BLaER1 treated with 17β-estradiol and CSF1 and Interleukin-3, amounts not matched to agents 10 nM and 100 nM (cell line): ENCODE results near the gene GATA1.

Experiments used
- H3K27ac ChIP-seq, 11 experiments: shearing (Covaris generic); formaldehyde crosslinking; 2 replicates each; pipeline ENCODE4 v1.8.1; 2022
- H3K27me3 ChIP-seq, 11 experiments: shearing (Covaris generic); formaldehyde crosslinking; 2 replicates each; pipeline ENCODE4 v1.8.1; 2022
- H3K36me3 ChIP-seq, 11 experiments: shearing (Covaris generic); formaldehyde crosslinking; 2 replicates each; pipeline ENCODE4 v1.8.1; 2022
- H3K4me1 ChIP-seq, 10 experiments: shearing (Covaris generic); formaldehyde crosslinking; 2 replicates each; pipeline ENCODE4 v1.8.1; 2022
- H3K4me2 ChIP-seq, 11 experiments: shearing (Covaris generic); formaldehyde crosslinking; 2 replicates each; pipeline ENCODE4 v1.8.1; 2022
- H3K4me3 ChIP-seq, 10 experiments: shearing (Covaris generic); formaldehyde crosslinking; 2 replicates each; pipeline ENCODE4 v1.8.1; 2022
- H3K9ac ChIP-seq, 11 experiments: shearing (Covaris generic); formaldehyde crosslinking; 2 replicates each; pipeline ENCODE4 v1.8.1; 2022
- H3K9me3 ChIP-seq, 11 experiments: shearing (Covaris generic); formaldehyde crosslinking; replicated peaks in 1 of 11; 2 replicates each; pipeline ENCODE4 v1.8.1; 2022
- H4K20me1 ChIP-seq, 11 experiments: shearing (Covaris generic); formaldehyde crosslinking; 2 replicates each; pipeline ENCODE4 v1.8.1; 2022
- Cebpa-rat ChIP-seq, 11 experiments: shearing (Covaris generic); IDR thresholded peaks; 2 replicates each; pipeline ENCODE4 v1.8.1; 2022

GATA1 gene

DNA sequence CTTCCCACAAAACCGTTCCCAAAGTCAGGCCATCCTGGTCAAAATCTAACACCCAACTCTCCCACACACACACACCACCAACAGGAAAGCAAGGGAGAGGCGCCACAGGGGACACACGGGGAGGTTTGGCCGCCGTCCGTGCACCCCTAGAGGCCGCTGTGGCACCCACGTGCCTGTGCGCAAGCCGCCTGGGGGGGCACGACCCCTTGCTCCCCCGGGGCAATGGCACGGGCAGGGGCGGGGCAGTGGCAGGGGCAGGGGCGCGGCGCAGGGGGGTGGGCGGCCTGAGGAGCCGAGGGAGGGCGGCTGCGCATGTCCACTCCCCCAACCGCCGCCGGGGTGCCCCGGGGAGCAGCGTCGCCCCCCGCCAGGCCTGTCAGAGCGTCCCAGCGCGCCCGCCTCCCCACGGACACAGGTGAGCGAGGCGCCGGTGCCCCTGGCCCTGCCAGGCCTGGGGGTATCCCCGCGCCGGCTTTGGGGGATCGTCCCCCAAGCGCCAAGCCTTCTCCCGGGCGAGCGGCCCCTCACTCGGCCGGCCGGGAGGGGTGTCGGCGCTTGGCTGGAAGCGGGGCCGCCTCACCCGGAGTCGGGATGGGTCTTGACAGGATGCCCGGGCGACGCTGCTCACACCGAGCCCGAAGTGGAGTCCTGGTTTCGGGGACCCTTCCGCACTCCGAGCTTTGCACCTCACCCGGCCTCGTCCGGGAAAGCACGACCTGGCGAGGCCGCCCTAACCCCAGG is 39.9 kb downstream of the GATA1 start, which contains the start of gene ERAS:
Gene ERAS, plus strand, starts transcription at position 379 of the 741 bp plus-strand sequence. CDS start 2,611 bp downstream, outside the sequence.
- Histone ChIP-seq H3K36me3 (peaks cover 0 to 36% (median 20%) of the 10 kb centered on the region in 11 experiments; a peak in 12 of 22 replicates), H3K9me3 (peaks cover 26 to 44% (median 38%) of the 10 kb centered on the region in 11 experiments; a peak in 21 of 22 replicates), H3K4me3 (no peak within 1 kb of the TSS), H3K27me3 (peaks cover 11 to 44% (median 23%) of the 10 kb centered on the region in 11 experiments; a peak in 20 of 22 replicates), H3K4me1 (no peaks in the 10 kb centered on the region), H4K20me1 (no peaks in the 10 kb centered on the region; a peak in 2 of 22 replicates), H3K4me2 (no peak within 1 kb of the TSS), H3K27ac (no peak within 1 kb of the TSS), H3K9ac (no peak within 1 kb of the TSS)
- no peak for TF ChIP-seq Cebpa-rat (IDR thresholded peaks at IDR 0.05)

DNA sequence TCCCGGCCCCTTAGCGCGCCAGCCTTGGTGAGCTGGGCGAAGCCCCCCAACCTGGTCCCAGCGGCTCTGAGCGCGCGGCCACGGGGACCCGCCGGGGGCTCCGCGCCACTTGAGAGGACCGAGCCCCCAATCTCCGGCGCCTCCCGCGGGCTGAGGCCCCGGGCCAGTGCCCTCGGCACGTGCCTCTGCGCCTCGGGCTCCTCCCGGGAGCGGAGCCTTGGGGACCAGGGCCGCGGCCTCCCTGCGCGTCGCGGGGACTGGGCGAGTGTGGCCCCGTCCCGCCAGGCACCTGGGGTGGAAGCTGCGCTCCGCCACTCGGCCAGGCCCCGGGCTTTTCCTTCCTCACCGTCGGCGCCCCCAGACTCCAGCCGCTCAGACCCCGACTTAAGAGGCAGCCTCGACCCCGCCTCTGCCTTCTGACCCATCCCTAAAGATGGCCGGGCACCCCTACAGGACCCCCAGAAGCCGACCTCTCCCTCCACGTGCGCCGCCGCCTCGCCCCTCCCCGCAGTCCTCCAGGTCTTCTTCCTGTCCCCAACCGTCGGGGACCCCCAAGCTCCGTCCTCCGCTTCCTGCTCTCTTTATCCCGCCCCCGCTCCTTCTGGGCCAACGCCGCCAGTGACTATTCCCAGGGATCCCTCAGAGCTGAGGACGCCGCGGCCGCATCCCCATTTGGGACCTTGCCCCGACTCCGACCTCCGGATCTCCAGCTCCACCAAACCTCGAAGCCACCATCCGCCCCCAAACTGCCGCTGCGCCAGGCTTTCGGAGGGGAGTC is 40.7 kb downstream of the GATA1 start:
- no peak overlapping the region for H3K9ac ChIP-seq

DNA sequence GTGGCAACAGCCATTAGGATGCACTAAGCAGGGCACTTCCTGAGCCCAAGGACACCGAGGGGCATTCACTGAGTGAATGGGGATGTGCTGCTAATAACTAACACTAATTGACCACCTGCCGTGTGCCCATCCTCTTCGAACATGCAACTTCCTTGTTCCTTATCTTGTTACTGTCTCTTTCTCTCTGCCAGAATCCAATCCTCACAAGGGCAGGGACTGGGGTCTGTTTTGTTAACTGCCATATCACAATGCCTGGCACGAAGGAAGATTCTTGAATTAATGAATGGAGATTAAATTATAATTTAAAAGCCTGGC is 41.2 kb downstream of the GATA1 start:
- peaks cover 0 to 31% (median 14%) of the 10 kb centered on the region in 11 experiments; a peak in 10 of 22 replicates for H3K36me3 ChIP-seq
- no peaks in the 10 kb centered on the region for H3K4me1 ChIP-seq
- H3K27me3 ChIP-seq = peaks cover 0 to 41% (median 12%) of the 10 kb centered on the region in 11 experiments; a peak in 16 of 22 replicates
- H3K27ac ChIP-seq = no peak overlapping the region
- H4K20me1 ChIP-seq = no peaks in the 10 kb centered on the region; a peak in 2 of 22 replicates
- peaks cover 26 to 53% (median 44%) of the 10 kb centered on the region in 11 experiments; a peak in 21 of 22 replicates for H3K9me3 ChIP-seq
- no peak overlapping the region for H3K4me3 ChIP-seq
- H3K4me2 ChIP-seq = no peak overlapping the region
- no peak overlapping the region for H3K9ac ChIP-seq
- no peak for TF ChIP-seq Cebpa-rat (IDR thresholded peaks at IDR 0.05)

More for the DNA sequence above, 40.7 kb downstream of the GATA1 start:
- Histone ChIP-seq H3K4me1 (no peaks in the 10 kb centered on the region), H3K4me3 (no peak overlapping the region), H4K20me1 (no peaks in the 10 kb centered on the region; a peak in 2 of 22 replicates), H3K27me3 (peaks cover 5 to 44% (median 18%) of the 10 kb centered on the region in 11 experiments; a peak in 20 of 22 replicates), H3K36me3 (peaks cover 0 to 36% (median 15%) of the 10 kb centered on the region in 11 experiments; a peak in 12 of 22 replicates), H3K4me2 (no peak overlapping the region), H3K27ac (no peak overlapping the region), H3K9me3 (peaks cover 26 to 52% (median 44%) of the 10 kb centered on the region in 11 experiments; a peak in 21 of 22 replicates)
- TF ChIP-seq Cebpa-rat (IDR thresholded peaks at IDR 0.05) = no peak

DNA sequence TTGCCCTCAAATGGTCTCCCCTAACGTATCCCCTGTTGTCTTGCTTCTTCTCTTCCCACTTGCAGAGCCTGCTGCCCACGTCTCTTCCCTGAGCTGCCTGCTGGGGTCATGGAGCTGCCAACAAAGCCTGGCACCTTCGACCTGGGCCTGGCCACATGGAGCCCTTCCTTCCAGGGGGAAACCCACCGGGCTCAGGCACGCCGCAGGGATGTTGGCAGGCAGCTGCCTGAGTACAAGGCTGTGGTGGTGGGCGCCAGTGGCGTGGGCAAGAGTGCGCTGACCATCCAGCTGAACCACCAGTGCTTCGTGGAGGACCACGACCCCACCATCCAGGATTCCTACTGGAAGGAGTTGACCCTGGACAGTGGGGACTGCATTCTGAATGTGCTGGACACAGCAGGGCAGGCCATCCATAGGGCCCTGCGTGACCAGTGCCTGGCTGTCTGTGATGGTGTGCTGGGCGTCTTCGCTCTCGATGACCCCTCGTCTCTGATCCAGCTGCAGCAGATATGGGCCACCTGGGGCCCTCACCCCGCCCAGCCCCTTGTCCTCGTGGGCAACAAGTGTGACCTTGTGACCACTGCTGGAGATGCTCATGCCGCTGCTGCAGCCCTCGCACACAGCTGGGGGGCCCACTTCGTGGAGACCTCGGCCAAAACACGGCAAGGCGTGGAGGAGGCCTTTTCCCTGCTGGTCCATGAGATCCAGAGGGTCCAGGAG is 42.8 kb downstream of the GATA1 start:
- H3K9me3 ChIP-seq = peaks cover 26 to 52% (median 44%) of the 10 kb centered on the region in 11 experiments; a peak in 21 of 22 replicates
- H3K4me3 ChIP-seq = no peak overlapping the region
- H3K27ac ChIP-seq = no peak overlapping the region
- no peak for TF ChIP-seq Cebpa-rat (IDR thresholded peaks at IDR 0.05)
- H3K4me2 ChIP-seq = no peak overlapping the region
- no peak overlapping the region for H3K9ac ChIP-seq
- peaks cover 11 to 40% (median 21%) of the 10 kb centered on the region in 11 experiments for H3K27me3 ChIP-seq
- no peaks in the 10 kb centered on the region for H3K4me1 ChIP-seq
- no peaks in the 10 kb centered on the region; a peak in 3 of 22 replicates for H4K20me1 ChIP-seq
- peaks cover 0 to 18% (median 8%) of the 10 kb centered on the region in 11 experiments; a peak in 7 of 22 replicates for H3K36me3 ChIP-seq

DNA sequence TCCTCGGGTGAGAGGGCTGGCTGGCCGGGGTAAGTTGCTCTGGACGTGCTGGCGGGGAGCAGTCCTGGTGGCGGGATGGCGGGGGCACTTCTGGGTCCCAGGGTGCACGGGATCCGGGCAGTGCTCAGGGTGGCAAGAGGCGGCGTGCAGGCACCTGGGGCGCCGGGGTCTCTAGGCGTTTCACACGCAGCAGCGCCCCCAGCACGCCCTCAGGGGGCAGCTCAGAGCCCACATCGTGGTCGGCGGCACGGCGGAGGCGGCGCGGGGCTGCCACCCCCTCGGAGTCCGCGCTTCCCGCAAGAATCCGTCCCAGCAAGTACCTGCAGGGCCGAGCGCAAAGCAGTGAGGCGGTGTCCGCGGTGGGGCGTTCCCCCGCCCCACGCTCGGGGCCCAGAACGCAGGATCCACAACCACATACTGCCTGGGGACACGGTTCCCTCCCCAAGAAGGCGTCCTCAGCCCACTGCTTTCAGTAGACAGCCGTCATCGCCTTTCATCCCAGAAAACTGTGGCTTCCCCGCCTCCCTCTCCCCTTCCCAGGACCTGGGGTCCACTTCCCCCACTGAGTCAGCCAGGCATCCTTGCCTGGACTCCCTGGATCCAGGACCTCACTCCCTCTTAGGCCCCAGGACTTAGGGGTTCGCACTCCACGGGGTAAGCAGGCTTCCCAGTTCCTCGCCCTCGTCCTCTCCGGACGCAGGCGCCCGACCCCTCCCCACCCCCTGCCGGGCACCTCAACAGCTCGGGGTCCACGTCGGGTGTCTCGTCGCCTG is 44.9 kb downstream of the GATA1 start:
- H3K27me3 ChIP-seq = peaks cover 31 to 57% (median 42%) of the 10 kb centered on the region in 11 experiments
- H4K20me1 ChIP-seq = no peaks in the 10 kb centered on the region; a peak in 4 of 22 replicates
- no peak overlapping the region for H3K27ac ChIP-seq
- no peaks in the 10 kb centered on the region; a peak in 1 of 22 replicates for H3K36me3 ChIP-seq
- no peak overlapping the region for H3K9ac ChIP-seq
- no peak overlapping the region for H3K4me3 ChIP-seq
- no peak overlapping the region for H3K4me2 ChIP-seq
- peaks cover 13 to 36% (median 26%) of the 10 kb centered on the region in 11 experiments; a peak in 21 of 22 replicates for H3K9me3 ChIP-seq
- no peak for TF ChIP-seq Cebpa-rat (IDR thresholded peaks at IDR 0.05)
- no peaks in the 10 kb centered on the region for H3K4me1 ChIP-seq

DNA sequence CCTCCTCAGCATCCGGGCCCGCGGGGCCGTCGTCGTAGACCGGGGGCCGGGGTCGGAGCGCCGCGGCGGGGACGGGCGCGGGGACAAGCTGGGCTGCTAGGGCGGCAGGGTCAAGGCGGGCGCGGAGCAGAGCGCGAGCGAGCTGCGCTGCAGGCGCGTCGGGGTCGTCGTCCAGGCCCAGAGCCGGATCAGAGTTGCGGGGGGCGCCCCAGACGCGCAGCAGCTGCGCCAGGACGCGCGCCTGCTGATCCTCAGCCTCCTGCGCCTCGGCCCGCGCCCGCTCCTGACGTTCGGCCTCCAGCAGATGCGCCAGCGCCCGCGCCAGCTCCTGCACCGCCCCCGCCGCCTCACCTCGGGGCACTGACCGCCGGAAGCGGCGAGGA is 45.5 kb downstream of the GATA1 start:
- no peaks in the 10 kb centered on the region for H3K4me1 ChIP-seq
- H3K4me3 ChIP-seq = no peak overlapping the region
- H3K9ac ChIP-seq = no peak overlapping the region
- no peak overlapping the region for H3K4me2 ChIP-seq
- no peaks in the 10 kb centered on the region for H3K36me3 ChIP-seq
- no peaks in the 10 kb centered on the region; a peak in 3 of 22 replicates for H4K20me1 ChIP-seq
- no peak overlapping the region for H3K27ac ChIP-seq
- TF ChIP-seq Cebpa-rat (IDR thresholded peaks at IDR 0.05) = no peak
- peaks cover 33 to 63% (median 47%) of the 10 kb centered on the region in 11 experiments for H3K27me3 ChIP-seq
- peaks cover 7 to 30% (median 20%) of the 10 kb centered on the region in 11 experiments; a peak in 20 of 22 replicates for H3K9me3 ChIP-seq

DNA sequence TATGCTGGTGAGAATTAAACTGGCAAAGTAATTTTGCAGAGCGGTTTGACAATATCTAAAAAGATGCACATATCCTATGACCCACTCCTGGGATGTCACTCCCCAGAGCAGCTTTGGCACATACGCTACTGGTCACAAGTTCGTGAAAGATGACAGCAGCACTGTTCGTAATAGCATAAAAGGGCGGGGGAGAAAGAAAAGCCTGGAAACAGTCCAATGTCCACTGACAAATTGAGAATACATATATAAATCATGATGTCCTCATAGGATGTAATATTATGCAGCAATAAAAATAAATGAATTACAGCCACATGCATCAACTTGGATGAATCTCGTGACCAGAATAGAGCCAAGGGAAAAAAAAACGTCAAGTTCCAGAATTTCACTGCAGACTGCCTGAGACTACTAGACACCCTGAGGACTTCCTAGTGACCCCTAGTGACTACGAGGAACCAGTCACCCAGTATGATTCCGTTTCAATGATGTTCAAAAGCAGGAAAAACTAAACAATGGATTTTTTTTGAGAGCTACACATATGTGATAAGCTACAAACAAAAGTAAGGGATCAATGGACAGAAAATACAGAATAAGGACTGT is 47.2 kb downstream of the GATA1 start:
- Histone ChIP-seq H3K36me3 (no peaks in the 10 kb centered on the region), H3K27me3 (peaks cover 33 to 74% (median 59%) of the 10 kb centered on the region in 11 experiments), H3K27ac (no peak overlapping the region), H3K4me3 (no peak overlapping the region), H3K9ac (no peak overlapping the region), H3K4me1 (no peaks in the 10 kb centered on the region), H3K4me2 (no peak overlapping the region), H4K20me1 (no peaks in the 10 kb centered on the region; a peak in 3 of 22 replicates), H3K9me3 (peaks cover 0 to 22% (median 10%) of the 10 kb centered on the region in 11 experiments; a peak in 11 of 22 replicates)
- no peak for TF ChIP-seq Cebpa-rat (IDR thresholded peaks at IDR 0.05)

DNA sequence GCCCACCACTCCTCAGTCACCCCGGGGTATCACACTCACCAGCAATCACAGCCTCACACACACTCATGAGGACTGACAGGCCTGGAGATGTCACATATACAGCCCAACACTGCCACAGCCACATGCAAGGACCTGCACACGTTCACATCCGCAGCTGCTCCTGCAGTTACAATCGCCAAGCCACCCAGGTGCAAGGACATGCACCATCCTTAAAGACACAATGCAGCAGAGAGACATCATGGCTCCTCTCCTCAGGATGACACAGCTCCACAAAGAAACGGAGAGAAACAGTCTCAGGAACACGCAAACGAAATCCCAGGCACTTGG is 48.0 kb downstream of the GATA1 start:
- Histone ChIP-seq H3K9ac (no peak overlapping the region), H3K27me3 (peaks cover 33 to 77% (median 59%) of the 10 kb centered on the region in 11 experiments), H3K4me3 (no peak overlapping the region), H3K27ac (no peak overlapping the region), H4K20me1 (no peaks in the 10 kb centered on the region; a peak in 3 of 22 replicates), H3K4me2 (no peak overlapping the region), H3K36me3 (no peaks in the 10 kb centered on the region), H3K9me3 (peaks cover 0 to 22% (median 10%) of the 10 kb centered on the region in 11 experiments; a peak in 11 of 22 replicates), H3K4me1 (no peaks in the 10 kb centered on the region)
- no peak for TF ChIP-seq Cebpa-rat (IDR thresholded peaks at IDR 0.05)
